UCSD-AML1 (cell line): Measurements from ENCODE around the gene TYRO3.
A peak's percentile ranks its signal among the peaks of the same experiment; 100 is the strongest.

ENCODE experiments used
- DNase-seq: peaks from one replicate; lab custom pipeline; 2025; ENCODE audit not compliant: unreplicated experiment; lab: John Stamatoyannopoulos, UW

Gene TYRO3

GRCh38 chr15:41603411-41603935 lies 44.5 kb downstream of the TYRO3 start:
- DNase-seq = no peak

- DNase-seq = peak; percentile 58
Observed at GRCh38 chr15:41603941-41604911, 45.2 kb downstream of the TYRO3 start.

DNA sequence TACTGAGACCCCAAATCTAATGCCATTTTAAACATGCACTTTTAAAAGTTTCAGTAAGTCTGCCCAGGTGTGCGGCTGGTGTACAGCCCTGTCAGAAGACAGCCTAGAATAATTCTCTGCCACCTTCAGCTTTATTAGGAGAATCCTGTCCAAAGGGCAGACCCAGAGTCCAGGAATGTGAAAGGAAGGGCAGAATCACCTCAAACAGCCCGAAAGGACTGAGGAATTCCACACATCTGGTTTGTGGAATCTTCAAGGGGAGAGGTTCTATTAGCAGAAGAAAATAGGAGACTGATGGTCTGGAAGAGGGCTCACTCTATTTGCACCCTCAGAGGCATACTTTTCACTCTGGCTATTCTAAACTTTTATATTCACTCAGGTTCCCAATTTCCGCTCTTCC lies 46.6 kb downstream of the TYRO3 start:
- no peak for DNase-seq

- DNase-seq = no peak
Observed at GRCh38 chr15:41606997-41607396, 48.0 kb downstream of the TYRO3 start.

DNA sequence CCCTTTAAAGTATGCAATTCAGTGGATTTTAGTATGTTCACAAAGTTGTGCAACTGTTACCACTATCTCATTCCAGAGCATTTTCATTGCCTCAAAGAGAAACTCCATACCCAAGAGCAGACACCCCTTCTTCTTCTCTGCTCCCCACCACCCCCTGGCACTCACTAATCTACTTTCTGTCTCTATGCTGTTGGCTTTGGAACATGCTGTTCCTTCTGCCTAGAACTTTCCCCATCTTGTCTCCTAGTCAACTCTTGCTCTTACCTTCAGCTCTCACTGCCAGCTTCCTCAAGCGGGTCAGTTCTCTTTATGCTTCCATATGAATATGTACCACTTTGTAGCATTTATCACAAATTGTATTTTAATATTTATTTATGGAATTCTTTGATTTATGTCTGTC lies 50.1 kb downstream of the TYRO3 start:
- no peak for DNase-seq

DNA sequence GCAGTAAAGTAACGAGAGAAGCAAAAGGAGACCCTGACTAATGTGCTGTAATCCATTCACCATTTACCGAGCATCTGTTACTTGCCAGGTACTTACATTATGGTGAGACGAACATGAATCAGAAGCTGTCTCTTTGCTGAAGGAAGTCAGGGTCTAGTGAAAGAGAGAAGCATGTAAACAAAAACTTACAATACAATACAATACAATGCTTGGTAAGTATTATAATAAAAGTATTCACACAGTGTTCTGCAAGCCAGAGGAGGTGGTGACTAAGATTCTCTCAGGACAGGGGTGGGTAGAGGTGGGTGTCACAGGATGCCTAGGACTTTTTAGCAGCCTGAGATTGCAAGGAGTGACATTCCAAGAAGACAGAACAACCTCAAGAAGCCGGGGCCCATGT lies 51.0 kb downstream of the TYRO3 start:
- DNase-seq = no peak

- DNase-seq = no peak
Observed at GRCh38 chr15:41620536-41621199, 61.7 kb downstream of the TYRO3 start.

- peak; percentile 88 for DNase-seq
Observed at GRCh38 chr15:41621200-41622193, 62.5 kb downstream of the TYRO3 start.

DNA sequence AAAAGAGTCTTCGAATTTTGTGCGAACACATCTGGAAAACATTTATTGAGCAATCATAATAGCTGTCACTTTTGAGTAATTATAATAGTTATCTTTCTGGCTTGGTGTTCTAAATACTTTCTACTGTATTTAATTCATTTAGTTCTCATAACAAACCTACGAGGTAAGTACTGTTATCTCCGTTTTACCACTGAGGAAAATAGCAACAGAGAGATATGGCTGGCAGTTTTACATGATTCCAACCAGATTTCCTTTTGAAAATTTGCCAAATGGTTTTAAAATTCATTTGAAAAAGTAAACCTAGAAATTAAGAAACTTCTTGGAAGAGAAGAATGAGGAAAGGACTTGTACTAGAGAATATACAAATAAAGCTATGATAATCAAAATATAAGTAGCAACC lies 63.9 kb downstream of the TYRO3 start:
- DNase-seq = no peak

DNA sequence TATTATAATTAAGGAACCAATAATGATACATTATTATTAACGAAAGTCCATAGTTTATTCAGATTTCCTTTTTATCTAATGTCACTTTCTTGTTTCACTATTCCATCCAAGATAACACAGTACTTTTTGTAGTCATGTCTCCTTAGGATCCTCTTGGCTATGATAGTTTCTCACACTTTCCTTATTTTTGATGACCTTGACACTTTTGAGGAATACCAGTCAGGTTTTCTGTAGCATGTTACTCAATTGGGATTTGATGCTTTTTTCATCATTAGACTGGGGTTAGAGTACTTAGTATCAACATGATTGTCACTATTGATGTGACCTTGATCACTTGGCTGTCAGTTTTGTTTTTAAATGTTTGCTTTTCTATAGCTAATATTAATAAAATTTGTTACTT lies 68.2 kb downstream of the TYRO3 start:
- DNase-seq = no peak

GRCh38 chr15:41629463-41629862 lies 70.5 kb downstream of the TYRO3 start:
- no peak for DNase-seq

GRCh38 chr15:41629883-41630282 lies 70.9 kb downstream of the TYRO3 start:
- no peak for DNase-seq

- DNase-seq = no peak
Observed at GRCh38 chr15:41630616-41631217, 71.7 kb downstream of the TYRO3 start.

DNA sequence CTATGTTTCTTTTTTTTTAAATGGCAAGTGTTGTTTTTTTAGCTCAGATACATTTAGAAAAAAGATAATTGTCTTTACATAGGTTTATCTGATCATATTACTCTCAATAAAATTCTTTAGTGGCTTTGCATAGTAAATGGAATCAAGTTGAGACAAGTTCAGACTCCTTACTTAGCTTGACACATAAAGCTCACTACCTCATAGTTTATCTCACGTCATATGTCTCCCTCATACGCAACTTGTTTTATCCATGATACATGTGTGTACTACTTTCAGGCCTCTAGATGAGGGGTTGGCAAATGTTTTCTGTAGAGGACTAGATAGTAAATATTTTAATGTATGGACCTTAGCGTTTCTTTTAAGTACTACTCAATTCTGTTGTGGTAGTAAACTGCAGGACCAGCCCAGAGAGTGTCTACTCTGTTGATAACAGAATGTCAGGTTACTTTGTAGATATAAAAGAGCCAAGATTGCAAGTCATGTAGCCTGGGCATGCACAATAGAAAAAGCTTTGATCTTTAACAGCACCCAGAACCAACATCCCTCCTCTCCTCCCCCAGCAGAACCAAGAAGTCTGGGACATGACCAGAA lies 73.0 kb downstream of the TYRO3 start:
- DNase-seq = no peak
